Measurements from ENCODE around the gene MCM10. TPM values are rescaled to one million over a fixed set of nuclear protein-coding genes. Genes with fewer than 3 reads are reported as not detected.

Gene MCM10
- total RNA-seq, 1 donor from 2014 or later = 0.08 TPM

DNA sequence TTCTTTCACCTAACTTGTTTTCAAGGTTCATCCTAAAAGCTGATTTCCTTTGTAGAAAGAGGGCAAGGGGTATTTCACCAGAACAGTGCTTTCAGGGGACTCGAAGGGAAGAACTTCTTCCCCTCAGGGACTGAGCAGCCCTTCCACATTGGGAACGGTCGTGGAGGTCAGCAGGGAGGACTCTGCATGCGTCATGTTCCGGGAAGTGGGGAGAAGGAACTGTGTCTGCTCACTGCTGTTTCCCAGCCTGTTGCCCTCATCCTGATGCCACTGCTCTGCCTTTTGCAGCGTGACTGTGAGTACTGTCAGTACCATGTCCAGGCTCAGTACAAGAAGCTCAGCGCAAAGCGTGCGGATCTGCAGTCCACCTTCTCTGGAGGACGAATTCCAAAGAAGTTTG is 27.2 kb downstream of the MCM10 start:
- intact Hi-C loops (cut with micrococcal nuclease) = no loop called here
- no peak overlapping the region for H3K4me3 ChIP-seq
- no peaks in the 10 kb centered on the region for H3K9me3 ChIP-seq (replicated peaks)
- TF ChIP-seq, protein P1, sequence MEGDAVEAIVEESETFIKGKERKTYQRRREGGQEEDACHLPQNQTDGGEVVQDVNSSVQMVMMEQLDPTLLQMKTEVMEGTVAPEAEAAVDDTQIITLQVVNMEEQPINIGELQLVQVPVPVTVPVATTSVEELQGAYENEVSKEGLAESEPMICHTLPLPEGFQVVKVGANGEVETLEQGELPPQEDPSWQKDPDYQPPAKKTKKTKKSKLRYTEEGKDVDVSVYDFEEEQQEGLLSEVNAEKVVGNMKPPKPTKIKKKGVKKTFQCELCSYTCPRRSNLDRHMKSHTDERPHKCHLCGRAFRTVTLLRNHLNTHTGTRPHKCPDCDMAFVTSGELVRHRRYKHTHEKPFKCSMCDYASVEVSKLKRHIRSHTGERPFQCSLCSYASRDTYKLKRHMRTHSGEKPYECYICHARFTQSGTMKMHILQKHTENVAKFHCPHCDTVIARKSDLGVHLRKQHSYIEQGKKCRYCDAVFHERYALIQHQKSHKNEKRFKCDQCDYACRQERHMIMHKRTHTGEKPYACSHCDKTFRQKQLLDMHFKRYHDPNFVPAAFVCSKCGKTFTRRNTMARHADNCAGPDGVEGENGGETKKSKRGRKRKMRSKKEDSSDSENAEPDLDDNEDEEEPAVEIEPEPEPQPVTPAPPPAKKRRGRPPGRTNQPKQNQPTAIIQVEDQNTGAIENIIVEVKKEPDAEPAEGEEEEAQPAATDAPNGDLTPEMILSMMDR (IDR thresholded peaks at IDR 0.05; ENCODE audit: borderline replicate concordance) = no peak
- H3K27ac ChIP-seq (replicated peaks) = peak overlapping the region; percentile 21
- no peaks in the 10 kb centered on the region for H3K4me1 ChIP-seq
- no peaks in the 10 kb centered on the region for H3K27me3 ChIP-seq (ENCODE audit: low read depth)
- no peaks in the 10 kb centered on the region for H3K36me3 ChIP-seq
- DNase-seq = no peak

DNA sequence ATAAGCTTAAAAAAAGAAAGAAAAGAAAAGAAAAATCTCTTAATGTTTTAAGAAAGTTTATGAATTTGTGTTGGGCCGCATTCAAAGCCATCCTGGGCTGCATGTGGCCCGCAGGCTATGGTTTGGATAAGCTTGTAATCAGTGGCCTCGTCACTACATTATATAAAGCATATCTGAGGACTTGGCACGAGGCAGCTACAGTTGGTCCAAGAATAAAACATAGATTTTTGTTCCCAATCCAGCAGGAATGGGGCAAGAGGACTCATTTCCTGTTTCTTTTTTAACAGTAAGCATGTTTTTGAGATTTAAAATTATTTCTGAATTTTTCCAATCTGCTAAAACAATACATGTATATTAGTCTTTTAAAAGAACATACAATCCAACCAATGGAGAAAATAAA is 28.6 kb downstream of the MCM10 start:
- H3K36me3 ChIP-seq = no peaks in the 10 kb centered on the region
- TF ChIP-seq, protein P1 (IDR thresholded peaks at IDR 0.05; ENCODE audit: borderline replicate concordance) = no peak
- no peak for DNase-seq
- peak overlapping the region; percentile 14 for H3K27ac ChIP-seq (replicated peaks)
- H3K27me3 ChIP-seq (ENCODE audit: low read depth) = no peaks in the 10 kb centered on the region
- H3K4me1 ChIP-seq = no peaks in the 10 kb centered on the region
- H3K4me3 ChIP-seq = no peak overlapping the region
- intact Hi-C loops (cut with micrococcal nuclease) = no loop called here
- H3K9me3 ChIP-seq (replicated peaks) = no peaks in the 10 kb centered on the region

DNA sequence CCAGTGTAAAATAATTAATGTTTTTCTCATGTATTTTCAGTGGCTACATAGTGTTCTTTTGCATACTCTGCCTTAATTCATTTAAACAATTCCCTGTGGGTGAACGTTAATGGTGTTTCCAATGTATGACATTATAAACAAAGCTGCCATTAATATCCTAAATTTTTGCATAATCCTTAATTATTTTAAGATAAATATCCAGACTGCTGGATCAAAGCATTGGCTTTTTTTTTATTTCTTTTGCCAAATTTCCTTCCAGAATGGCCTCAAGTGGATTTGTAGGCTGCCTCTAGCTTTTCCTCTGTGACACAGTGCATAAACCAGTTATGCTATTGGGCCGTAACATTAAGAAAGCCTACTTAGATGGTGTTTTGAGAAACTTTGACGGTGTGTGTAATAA is 29.5 kb downstream of the MCM10 start:
- Histone ChIP-seq H3K9me3 (replicated peaks) (no peaks in the 10 kb centered on the region), H3K27ac (replicated peaks) (no peak overlapping the region), H3K27me3 (ENCODE audit: low read depth) (no peaks in the 10 kb centered on the region), H3K4me3 (no peak overlapping the region), H3K36me3 (no peaks in the 10 kb centered on the region), H3K4me1 (no peaks in the 10 kb centered on the region)
- DNase-seq = no peak
- intact Hi-C loops (cut with micrococcal nuclease) = no loop called here
- TF ChIP-seq, protein P1 (IDR thresholded peaks at IDR 0.05; ENCODE audit: borderline replicate concordance) = no peak

DNA sequence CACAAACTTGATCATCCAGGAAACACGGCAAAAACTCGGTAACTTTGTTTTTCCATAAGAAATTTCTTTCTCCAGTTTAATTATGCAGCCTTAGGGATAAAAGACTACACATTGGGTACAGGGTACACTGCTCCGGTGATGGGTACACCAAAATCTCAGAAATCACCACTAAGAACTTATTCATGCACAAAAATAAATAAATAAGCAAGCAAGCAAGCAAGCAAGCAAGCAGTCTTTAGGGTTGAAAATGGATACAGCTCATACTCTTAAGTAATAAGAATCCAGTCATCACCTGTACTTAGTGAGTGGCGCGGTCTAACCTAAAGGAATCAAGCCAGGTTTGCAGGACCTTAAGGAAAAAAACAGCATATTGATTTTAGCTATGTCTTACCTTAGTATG is 30.0 kb downstream of the MCM10 start:
- no peaks in the 10 kb centered on the region for H3K36me3 ChIP-seq
- no peaks in the 10 kb centered on the region for H3K4me1 ChIP-seq
- intact Hi-C loops (cut with micrococcal nuclease) = no loop called here
- TF ChIP-seq, protein P1 (IDR thresholded peaks at IDR 0.05; ENCODE audit: borderline replicate concordance) = no peak
- no peak overlapping the region for H3K4me3 ChIP-seq
- no peaks in the 10 kb centered on the region for H3K27me3 ChIP-seq (ENCODE audit: low read depth)
- H3K9me3 ChIP-seq (replicated peaks) = no peaks in the 10 kb centered on the region
- H3K27ac ChIP-seq (replicated peaks) = no peak overlapping the region
- DNase-seq = no peak

DNA sequence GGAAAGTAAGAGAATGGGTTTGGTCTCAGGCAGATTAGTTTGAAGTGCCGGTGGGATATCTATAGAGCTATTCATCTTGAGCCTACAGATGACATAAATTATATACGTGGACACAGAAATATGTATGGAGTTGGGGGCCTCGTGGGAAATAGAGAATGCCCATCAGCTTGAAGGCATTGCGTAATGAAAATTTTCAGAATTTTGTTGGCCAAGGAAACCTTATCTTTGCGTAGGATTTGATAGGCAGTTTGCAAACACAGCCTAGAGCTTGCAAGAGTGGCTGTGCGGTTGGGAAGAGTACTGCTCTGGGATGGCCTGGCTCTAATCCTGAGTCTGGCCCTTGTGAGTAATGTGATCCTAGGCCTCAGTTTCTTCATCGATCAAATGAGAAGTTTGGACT is 32.3 kb downstream of the MCM10 start:
- no peak overlapping the region for H3K27ac ChIP-seq (replicated peaks)
- no peaks in the 10 kb centered on the region for H3K27me3 ChIP-seq (ENCODE audit: low read depth)
- intact Hi-C loops (cut with micrococcal nuclease) = no loop called here
- H3K9me3 ChIP-seq (replicated peaks) = no peaks in the 10 kb centered on the region
- H3K4me3 ChIP-seq = no peak overlapping the region
- DNase-seq = no peak
- H3K36me3 ChIP-seq = no peaks in the 10 kb centered on the region
- no peaks in the 10 kb centered on the region for H3K4me1 ChIP-seq
- TF ChIP-seq, protein P1 (IDR thresholded peaks at IDR 0.05; ENCODE audit: borderline replicate concordance) = no peak

DNA sequence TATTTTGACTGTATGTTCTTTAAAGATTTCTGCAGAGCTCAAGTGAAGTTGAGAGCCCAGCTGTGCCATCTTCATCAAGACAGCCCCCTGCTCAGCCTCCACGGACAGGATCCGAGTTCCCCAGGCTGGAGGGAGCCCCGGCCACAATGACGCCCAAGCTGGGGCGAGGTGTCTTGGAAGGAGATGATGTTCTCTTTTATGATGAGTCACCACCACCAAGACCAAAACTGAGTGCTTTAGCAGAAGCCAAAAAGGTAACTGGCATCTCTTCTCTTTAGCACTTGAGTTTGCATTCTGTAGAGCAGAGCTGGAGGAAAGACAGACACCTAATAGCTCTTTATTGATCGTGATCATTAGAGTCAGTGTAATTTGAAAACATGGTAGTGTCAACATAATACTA is 33.7 kb downstream of the MCM10 start:
- TF ChIP-seq, protein P1 (IDR thresholded peaks at IDR 0.05; ENCODE audit: borderline replicate concordance) = no peak
- H3K36me3 ChIP-seq = no peaks in the 10 kb centered on the region
- no peak for DNase-seq
- no peaks in the 10 kb centered on the region for H3K4me1 ChIP-seq
- H3K27me3 ChIP-seq (ENCODE audit: low read depth) = no peaks in the 10 kb centered on the region
- no peaks in the 10 kb centered on the region for H3K9me3 ChIP-seq (replicated peaks)
- H3K27ac ChIP-seq (replicated peaks) = no peak overlapping the region
- H3K4me3 ChIP-seq = no peak overlapping the region
- intact Hi-C loops (cut with micrococcal nuclease) = no loop called here

Data from left ventricle myocardium inferior (tissue), 1 donor.